Right lung (tissue), 5 donors: Measurements from ENCODE around the gene KLC3. TPM values are rescaled to one million over a fixed set of nuclear protein-coding genes. Genes with fewer than 3 reads are reported as not detected.

Experiments
- DNase-seq, 2 donors: peaks; one replicate each; pipeline ENCODE4 v3.0.0-alpha.2; 2013
- polyA plus RNA-seq, 5 donors: library from polyadenylated mRNA; unstranded; fragments of 120-200 nt; gene quantifications; one replicate each; pipeline versions ENCODE4 v1.2.1 to v1.2.3, GENCODE V29; 2013; ENCODE audit warnings: inconsistent platforms in 1 of 5, low replicate concordance in 1 of 5; ENCODE audit not compliant: insufficient read length in 5 of 5, insufficient read depth in 1 of 5

KLC3 gene
- polyA plus RNA-seq, 5 donors = 0.34 to 1.2 (median 0.65) TPM

DNA sequence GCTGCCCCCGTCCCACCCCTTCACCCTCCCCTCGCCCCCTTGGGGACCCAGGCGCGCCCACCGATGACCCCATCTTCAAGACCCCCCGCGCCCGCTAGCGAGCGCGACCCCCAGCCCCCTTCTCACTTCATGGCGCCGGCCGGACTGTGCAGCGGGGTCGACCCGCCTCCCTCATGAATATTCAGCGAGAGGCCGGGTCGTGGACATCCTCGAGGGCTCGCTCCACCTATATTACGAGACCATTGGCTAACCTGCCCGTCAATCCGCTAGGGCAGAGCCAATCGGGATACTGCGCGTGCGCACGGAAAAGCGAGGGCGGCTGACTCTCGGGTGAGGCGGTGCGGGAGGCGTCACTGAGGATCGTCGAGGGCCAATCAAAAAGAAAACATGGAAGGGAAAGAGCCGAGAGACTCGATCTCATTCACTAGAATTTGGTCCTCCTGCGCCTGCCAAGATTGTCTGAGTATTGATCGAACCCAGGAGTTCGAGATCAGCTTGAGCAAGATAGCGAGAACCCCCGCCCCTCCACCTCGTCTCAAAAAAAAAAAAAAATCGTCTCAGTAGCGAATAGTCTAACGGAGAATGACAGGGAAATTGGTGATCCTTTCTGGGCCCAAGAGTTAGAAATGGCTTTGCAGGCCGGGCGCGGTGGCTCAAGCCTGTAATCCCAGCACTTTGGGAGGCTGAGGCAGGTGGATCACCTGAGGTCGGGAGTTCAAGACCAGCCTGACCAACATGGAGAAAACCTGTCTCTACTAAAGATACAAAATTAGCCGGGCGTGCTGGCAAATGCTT lies 30.1 kb downstream of the KLC3 start, which contains the start of gene ERCC2:
TSS of gene ERCC2 (minus strand) at position 164 of the 795 bp plus-strand sequence. CDS start at position 131, 33 bp downstream.
- DNase-seq = peak; percentile 99

DNA sequence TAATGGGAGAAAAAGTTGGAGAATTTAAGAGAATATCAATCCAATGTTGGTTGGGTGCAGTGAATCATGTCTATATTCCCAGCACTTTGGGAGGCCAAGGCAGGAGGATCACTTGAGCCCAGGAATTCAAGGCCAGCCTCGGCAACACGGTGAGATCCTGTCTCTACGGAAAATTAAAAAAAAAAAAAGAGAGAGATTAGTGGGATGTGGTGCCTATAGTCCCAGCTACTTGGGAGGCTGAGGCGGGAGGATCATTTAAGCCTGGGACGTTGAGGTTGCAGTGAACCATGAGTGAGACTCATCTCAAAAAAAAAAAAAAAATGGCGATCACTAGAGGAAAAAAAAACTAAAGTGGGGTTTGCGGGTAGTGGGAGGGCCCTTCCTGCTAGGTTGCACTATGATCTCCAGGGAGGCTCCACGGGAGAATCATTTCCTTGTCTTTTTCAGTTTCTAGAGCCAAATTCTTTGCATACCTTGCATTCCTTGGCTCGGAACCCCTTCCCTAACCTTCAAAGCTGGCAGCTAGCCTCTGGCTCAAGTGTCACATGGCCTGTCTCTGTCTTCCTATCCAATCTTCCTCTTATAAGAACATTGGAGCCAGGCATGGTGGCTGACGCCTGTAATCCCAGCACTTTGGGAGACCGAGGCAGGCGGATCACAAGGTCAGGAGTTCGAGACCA lies 35.6 kb downstream of the KLC3 start:
- no peak for DNase-seq

DNA sequence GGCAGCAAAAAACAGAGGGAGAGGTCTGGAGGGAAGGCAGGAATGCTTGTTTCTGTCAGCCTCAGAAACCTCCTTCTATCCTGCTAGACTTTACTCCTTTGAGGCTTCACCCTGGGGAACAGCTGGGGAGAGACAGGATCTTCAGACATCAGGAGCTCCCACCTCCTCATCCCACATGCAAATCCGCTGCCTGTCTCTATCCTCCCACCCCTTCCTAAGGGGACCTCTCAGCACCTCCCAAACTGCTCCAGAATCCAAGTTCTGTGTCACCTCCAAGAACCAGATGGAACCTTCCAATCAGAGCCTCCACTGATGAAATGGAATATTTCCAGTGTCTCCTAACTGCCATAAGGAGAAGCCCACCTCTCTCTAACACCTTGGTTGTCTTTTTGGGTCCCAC lies 39.6 kb downstream of the KLC3 start:
- no peak for DNase-seq

DNA sequence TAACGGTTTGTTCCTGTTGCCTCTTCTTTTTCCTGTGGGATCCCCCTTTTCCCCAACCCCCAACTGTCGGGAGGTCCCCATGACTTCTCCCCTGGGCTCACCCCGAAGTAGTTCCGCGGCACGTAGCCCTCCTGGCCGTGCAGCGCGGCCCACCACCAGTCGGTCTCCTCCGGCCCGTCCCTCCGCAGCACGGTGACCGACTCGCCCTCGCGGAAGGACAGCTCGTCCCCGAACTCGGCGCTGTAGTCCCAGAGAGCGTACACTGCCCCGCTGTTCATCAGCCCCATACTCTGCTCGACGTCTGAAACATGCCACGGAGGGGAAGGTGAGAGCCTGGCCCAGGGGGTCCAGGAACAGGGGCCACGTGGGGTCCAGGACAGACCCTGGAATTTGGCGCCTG lies 41.9 kb downstream of the KLC3 start:
- DNase-seq = no peak

DNA sequence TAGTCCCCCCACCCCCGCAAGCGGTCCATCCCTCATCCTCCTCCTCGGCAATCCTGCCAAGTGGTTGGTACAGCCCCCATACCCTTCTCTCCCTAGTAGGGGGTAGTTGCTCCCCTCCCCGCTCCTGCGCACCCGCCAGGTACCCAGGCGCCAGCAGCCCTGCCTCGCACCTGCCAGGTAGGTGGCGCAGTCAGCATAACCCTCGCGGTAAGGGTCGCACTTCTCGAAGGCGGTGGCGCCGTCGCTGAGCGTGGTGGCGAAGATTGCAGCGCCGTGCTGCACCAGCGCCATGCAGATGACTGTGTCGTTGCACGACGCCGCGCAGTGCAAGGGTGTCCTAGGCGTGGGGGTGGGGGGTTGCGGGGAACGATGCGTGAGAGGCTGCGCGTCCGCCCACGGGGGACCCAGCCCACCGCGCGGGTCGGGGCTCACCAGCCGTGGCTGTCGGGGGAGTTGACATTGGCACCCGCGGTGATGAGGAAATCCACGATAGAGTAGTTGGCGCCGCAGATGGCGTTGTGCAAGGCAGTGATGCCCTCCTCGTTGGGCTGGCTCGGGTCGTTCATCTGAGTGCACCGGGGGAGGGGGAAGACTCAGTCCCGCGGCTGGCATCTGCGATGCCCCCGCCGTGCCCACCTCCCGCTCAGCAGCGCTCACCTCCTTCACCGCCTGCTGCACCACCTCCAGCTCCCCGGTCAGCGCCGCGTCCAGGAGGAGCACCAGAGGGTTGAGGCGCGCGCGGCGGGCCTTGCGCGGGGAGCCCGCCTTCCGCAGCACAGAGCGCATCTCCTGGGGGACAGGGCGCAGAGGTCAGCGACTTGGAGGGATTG lies 45.1 kb downstream of the KLC3 start:
- DNase-seq = no peak

DNA sequence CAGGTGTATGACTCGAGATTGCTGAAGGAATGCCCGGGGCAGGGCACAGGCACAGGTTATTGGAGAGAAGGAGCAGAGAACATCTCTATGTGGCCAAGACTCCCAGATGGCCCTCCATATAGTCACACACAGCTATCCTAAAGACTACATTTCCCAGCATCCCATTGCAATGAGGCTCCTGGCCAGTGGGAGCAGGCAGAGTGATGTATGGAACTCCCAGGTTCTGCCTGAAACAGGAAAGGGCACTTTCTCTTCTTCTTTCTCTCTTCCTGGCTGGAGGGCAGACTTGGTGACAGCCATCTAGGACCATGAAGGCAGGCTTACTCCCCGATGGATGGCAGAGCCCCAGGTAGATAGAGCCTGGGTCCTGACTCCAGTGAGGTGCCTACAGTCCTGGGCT lies 50.8 kb downstream of the KLC3 start:
- no peak for DNase-seq

DNA sequence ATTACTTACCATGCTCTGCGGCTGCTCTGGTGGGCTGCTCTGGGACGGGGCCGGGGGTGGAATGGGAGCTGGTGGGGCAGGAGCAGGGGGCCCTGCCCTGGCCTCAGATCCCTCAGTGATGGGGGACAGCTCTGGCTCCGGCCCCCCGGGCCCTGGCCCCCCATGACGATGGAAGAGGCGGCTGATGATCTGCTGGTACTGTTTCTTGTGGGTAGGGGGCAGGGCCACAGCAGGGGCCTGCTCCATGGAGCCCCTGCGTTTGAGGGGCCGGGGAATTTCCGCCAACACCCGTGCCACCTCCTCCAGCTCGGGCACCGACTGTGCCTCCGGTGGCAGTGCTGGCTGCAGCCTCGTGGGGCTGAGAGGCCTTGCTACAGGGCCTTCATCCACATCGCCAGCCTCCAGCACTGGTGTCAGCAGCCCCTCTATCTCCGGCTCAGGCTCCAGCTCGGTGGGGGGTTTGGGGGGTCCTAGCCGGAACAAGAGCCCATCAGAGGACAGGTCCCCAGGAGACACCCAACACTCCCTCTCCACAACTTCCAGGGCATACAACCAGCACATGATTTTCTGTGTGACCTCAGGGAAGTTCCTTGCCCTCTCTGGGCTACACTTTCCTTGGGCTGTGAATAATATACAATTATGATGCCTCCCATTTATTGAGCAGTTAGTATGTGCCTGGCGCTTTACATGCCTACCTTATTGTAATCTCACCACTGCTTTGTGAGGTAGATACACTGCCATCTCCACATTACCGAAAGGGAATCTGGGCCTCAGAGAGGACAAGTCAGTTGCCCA lies 51.5 kb downstream of the KLC3 start:
- DNase-seq = no peak

DNA sequence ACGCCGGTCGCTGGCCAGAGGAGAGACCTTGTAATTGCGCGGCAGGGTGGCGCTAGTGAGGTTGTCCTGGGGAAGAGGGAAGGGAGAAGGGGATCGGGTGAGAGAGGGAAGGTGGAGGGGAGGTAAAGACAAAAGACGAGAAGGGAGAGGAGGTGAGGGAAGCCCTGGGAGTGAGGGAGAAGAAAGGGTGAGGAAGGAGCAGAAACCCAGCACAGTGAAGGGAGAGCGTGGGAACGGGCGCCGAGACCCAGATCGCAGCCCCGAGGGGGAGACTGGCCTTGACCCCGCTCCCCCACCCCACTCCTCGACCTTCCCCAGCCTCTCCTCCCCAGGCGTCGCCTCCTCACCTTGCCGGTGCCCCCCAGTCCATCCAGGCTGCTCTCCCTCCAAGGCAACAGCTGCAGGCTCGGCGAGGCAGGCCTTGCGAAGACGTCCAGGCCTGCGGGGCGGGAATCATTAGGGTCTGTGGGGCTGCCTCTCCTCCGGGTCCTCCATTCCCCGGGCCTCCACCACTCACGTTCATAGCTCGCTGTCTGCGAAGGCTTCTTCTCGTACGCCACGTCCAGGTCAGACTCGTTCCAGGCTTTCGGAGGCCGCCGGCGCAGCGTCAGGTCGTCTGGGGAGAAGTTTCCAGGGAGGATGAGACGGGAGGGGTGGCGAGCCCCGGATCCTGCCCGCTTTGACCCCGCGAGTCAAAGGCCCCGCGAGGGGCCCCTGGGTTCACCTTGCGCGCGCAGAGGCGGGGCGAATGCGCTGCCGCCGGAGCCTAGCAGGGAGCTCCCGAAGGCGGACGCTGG lies 55.5 kb downstream of the KLC3 start:
- no peak for DNase-seq

DNA sequence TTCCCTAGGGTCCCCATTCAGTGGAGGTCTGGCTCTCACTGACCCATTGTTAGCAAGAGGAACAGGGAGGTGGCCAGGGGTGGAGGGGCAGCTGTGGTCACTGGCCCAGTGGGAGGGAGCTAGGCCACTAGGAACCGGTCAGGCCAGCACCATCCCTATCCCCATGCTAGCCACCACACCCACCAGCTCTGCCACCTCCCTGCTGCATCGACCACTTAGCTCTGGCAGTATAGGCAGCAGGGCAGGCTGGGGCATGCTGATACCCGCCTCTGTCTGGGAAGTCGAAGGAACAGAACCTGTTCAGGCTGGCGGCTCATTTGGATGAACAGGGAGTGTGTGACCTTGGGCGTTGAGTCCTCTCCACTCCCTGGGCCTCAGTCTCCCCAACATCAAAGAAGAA lies 59.6 kb downstream of the KLC3 start:
- no peak for DNase-seq

Other genes starting within 250 kb of the KLC3 start
- gene PPP1R37, start 247.6 kb upstream of the KLC3 start, polyA plus RNA-seq = 10 to 100 TPM; 15.1 to 31.4 (median 21.0) TPM
- under 1 TPM; 0.10 to 0.19 (median 0.12) TPM for gene NKPD1, start 179.8 kb upstream of the KLC3 start, polyA plus RNA-seq
- gene TRAPPC6A, start 162.5 kb upstream of the KLC3 start, polyA plus RNA-seq = 10 to 100 TPM; 18.7 to 37.7 (median 24.4) TPM
- 10 to 100 TPM in 3 of 5 donors, 1 to 10 TPM in 2; 8.3 to 12.7 (median 11.5) TPM for gene BLOC1S3, start 162.0 kb upstream of the KLC3 start, polyA plus RNA-seq
- gene EXOC3L2, start 95.3 kb upstream of the KLC3 start, polyA plus RNA-seq = 1 to 10 TPM in 4 of 5 donors, under 1 TPM in 1; 0.84 to 2.8 (median 1.5) TPM
- 10 to 100 TPM; 24.9 to 40.4 (median 38.9) TPM for gene MARK4, start 89.5 kb upstream of the KLC3 start, polyA plus RNA-seq
- 100 to 1,000 TPM in 1 of 5 donors, 1 to 10 TPM in 2, under 1 TPM in 2; 0.23 to 137 (median 1.3) TPM for gene CKM, start 17.9 kb upstream of the KLC3 start, polyA plus RNA-seq
- gene ERCC2, start 29.8 kb downstream of the KLC3 start, polyA plus RNA-seq = 10 to 100 TPM; 27.8 to 35.8 (median 32.2) TPM
- gene PPP1R13L, start 64.3 kb downstream of the KLC3 start, polyA plus RNA-seq = 10 to 100 TPM; 11.2 to 20.0 (median 13.6) TPM
- gene POLR1G, start 65.9 kb downstream of the KLC3 start, polyA plus RNA-seq = 1 to 10 TPM; 2.8 to 5.5 (median 3.6) TPM
- gene ERCC1, start 83.2 kb downstream of the KLC3 start, polyA plus RNA-seq = 100 to 1,000 TPM in 1 of 5 donors, 10 to 100 TPM in 4; 77.2 to 123 (median 93.4) TPM
- gene FOSB, start 127.2 kb downstream of the KLC3 start, polyA plus RNA-seq = 100 to 1,000 TPM in 4 of 5 donors, 10 to 100 TPM in 1; 15.5 to 269 (median 169) TPM
- gene RTN2, start 156.3 kb downstream of the KLC3 start, polyA plus RNA-seq = 10 to 100 TPM; 10.1 to 14.7 (median 11.2) TPM
- gene PPM1N, start 157.7 kb downstream of the KLC3 start, polyA plus RNA-seq = under 1 TPM; 0.15 to 0.49 (median 0.28) TPM
- gene VASP, start 166.7 kb downstream of the KLC3 start, polyA plus RNA-seq = 10 to 100 TPM; 47.8 to 59.7 (median 57.2) TPM
- 1 to 10 TPM; 5.8 to 9.4 (median 6.0) TPM for gene OPA3, start 244.1 kb downstream of the KLC3 start, polyA plus RNA-seq